MCF 10A (cell line): ENCODE measurements around the gene ANKZF1. TPM values are rescaled to one million over a fixed set of nuclear protein-coding genes. Genes with fewer than 3 reads are reported as not detected.
A peak's percentile ranks its signal among the peaks of the same experiment; 100 is the strongest.

ENCODE experiments used
- BruUV-seq: library from RNA; stranded (reverse); fragments of 400-500 nt; replicated peaks from 2 replicates; lab custom pipeline; 2021; lab: Mats Ljungman, UMichigan
- CTCF ChIA-PET: fragments of 300-600 bp; sonication (Branson Sonifier 250); formaldehyde crosslinking; extraction: SDS; loops from one replicate; lab custom pipeline; 2021; ENCODE audit warnings: antibody characterized with exemption, inconsistent platforms; lab: Yijun Ruan, JAX
- POLR2A ChIA-PET: fragments of 300-600, 350-650 bp; sonication (Branson Sonifier 250); formaldehyde crosslinking; extraction: SDS; loops from one replicate; lab custom pipeline; 2020; ENCODE audit warnings: antibody characterized with exemption, inconsistent platforms; lab: Yijun Ruan, JAX
- DNase-seq: peaks from one replicate; pipeline ENCODE4 v3.0.0-alpha.2; 2018; ENCODE audit not compliant: unreplicated experiment
- H3K27ac Mint-ChIP-seq: one replicate; pipeline ENCODE4 v1.8.0; 2022; ENCODE audit warnings: mild to moderate bottlenecking, low read depth, mixed read lengths; ENCODE audit not compliant: unreplicated experiment
- H3K27me3 Mint-ChIP-seq: one replicate; pipeline ENCODE4 v1.8.0; 2022; ENCODE audit warnings: mixed read lengths; ENCODE audit not compliant: insufficient read depth, unreplicated experiment
- H3K36me3 Mint-ChIP-seq: one replicate; pipeline ENCODE4 v1.8.0; 2022; ENCODE audit warnings: mild to moderate bottlenecking, moderate library complexity, mixed read lengths; ENCODE audit not compliant: insufficient read depth, unreplicated experiment
- H3K4me1 Mint-ChIP-seq: one replicate; pipeline ENCODE4 v1.8.0; 2022; ENCODE audit warnings: mixed read lengths; ENCODE audit not compliant: insufficient read depth, unreplicated experiment
- H3K4me3 Mint-ChIP-seq: one replicate; pipeline ENCODE4 v1.8.0; 2022; ENCODE audit warnings: mild to moderate bottlenecking, moderate library complexity, mixed read lengths; ENCODE audit not compliant: unreplicated experiment
- H3K9me3 Mint-ChIP-seq: one replicate; pipeline ENCODE4 v1.8.0; 2022; ENCODE audit warnings: mixed read lengths; ENCODE audit not compliant: unreplicated experiment
- intact Hi-C: fragments of 100-400 bp; cut with micrococcal nuclease; formaldehyde crosslinking; loops from 2 replicates; pipeline ENCODE4 v1.14.1; 2022
- total RNA-seq: library from RNA; stranded (reverse); gene quantifications from 2 replicates; pipeline ENCODE4 v1.2.3, GENCODE V29; 2022
- TF ChIP-seq, protein P1 (sequence below): fragments of 200-600 bp; IDR thresholded peaks from one replicate; pipeline ENCODE4 v1.8.0; 2022; ENCODE audit warnings: antibody characterized with exemption, mild to moderate bottlenecking; ENCODE audit not compliant: unreplicated experiment

ANKZF1 gene
- total RNA-seq, 1 experiment from 2014 or later, result 45.6 TPM

DNA sequence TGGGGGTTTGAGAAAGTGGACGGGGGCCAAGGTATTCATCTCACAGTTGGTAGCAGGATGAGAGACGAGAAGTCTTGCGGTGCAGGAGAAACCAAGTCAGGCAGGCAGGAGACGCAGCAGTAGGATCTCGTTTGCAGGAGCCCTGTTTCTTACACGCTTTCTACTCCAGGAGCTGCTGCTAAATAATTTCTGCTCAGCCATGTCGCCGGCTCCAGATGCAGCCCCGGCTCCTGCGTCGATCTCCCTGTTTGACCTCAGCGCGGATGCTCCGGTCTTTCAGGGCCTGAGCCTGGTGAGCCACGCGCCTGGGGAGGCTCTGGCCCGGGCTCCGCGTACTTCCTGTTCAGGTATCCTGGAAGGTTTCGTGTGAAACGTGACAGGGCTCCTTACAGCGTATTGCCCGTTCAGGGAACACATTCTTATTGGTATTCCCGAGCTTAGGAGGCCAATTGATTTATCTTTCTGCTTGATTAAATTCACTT lies 494 bp downstream of the ANKZF1 start:
- DNase-seq, result peak; percentile 49
- peaks cover 67% of the 10 kb centered on the region for H3K36me3 Mint-ChIP-seq
- no peaks in the 10 kb centered on the region for H3K9me3 Mint-ChIP-seq
- TSS peak; percentile 63 for BruUV-seq
- H3K4me1 Mint-ChIP-seq, result peaks cover 12% of the 10 kb centered on the region
- ChIA-PET POLR2A (interaction anchor here (0.6 to 14.6 kb wide), 33 partner anchors 8 to 960 kb away, joined by 3 to 401 read pairs (median 5); partner anchors contain the start of genes AAMP, ABCB6, CNPPD1 and DNAJB2), CTCF (interaction anchor here (0.6 to 4.9 kb wide), 12 partner anchors 12 to 513 kb away, joined by 3 to 41 read pairs (median 5); partner anchors contain the start of genes CNPPD1 and GLB1L)
- peak overlapping the region; percentile 99 for H3K27ac Mint-ChIP-seq
- intact Hi-C loops, result loop anchor here (2.0 kb wide), 1 partner anchor 15 kb away; the partner anchor contains the start of genes GLB1L and STK16
- peak overlapping the region; percentile 100 for H3K4me3 Mint-ChIP-seq
- TF ChIP-seq, protein P1, sequence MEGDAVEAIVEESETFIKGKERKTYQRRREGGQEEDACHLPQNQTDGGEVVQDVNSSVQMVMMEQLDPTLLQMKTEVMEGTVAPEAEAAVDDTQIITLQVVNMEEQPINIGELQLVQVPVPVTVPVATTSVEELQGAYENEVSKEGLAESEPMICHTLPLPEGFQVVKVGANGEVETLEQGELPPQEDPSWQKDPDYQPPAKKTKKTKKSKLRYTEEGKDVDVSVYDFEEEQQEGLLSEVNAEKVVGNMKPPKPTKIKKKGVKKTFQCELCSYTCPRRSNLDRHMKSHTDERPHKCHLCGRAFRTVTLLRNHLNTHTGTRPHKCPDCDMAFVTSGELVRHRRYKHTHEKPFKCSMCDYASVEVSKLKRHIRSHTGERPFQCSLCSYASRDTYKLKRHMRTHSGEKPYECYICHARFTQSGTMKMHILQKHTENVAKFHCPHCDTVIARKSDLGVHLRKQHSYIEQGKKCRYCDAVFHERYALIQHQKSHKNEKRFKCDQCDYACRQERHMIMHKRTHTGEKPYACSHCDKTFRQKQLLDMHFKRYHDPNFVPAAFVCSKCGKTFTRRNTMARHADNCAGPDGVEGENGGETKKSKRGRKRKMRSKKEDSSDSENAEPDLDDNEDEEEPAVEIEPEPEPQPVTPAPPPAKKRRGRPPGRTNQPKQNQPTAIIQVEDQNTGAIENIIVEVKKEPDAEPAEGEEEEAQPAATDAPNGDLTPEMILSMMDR, result no peak
- H3K27me3 Mint-ChIP-seq, result no peaks in the 10 kb centered on the region

DNA sequence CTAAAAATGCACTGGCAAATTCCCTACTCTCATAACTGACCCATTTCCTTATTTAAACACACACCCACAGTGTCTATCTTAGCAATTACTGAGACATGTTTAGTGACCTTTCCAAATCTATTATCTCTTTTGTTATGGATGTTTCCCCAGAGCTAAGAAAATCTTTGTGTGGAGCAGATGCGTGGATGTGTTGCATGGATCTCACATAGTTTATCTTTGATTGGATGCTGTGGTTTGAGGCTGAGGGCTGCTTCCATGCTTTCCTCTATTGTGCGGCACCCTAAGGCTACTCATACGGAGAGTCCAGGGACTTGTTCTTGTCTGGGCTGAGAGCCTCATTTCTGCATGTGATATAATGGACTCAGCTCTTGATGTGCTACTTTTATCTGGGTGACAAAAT lies 4.7 kb downstream of the ANKZF1 start:
- TF ChIP-seq, protein P1, result no peak
- BruUV-seq, result no TSS peak
- H3K27me3 Mint-ChIP-seq, result no peaks in the 10 kb centered on the region
- peaks cover 68% of the 10 kb centered on the region for H3K36me3 Mint-ChIP-seq
- ChIA-PET CTCF (interaction anchor here (0.6 to 1.7 kb wide), 3 partner anchors 25 to 65 kb away, joined by 3 to 6 read pairs (median 6); no protein-coding TSS in a partner anchor), POLR2A (interaction anchor here (1.2 to 14.6 kb wide), 2 partner anchors 16 kb away, joined by 3 to 401 read pairs; partner anchors contain the start of genes GLB1L, STK16, TUBA4A and TUBA4B)
- intact Hi-C loops, result no loop called here
- DNase-seq, result no peak
- no peaks in the 10 kb centered on the region for H3K9me3 Mint-ChIP-seq
- H3K4me3 Mint-ChIP-seq, result no peak overlapping the region
- no peaks in the 10 kb centered on the region for H3K4me1 Mint-ChIP-seq
- H3K27ac Mint-ChIP-seq, result no peak overlapping the region

DNA sequence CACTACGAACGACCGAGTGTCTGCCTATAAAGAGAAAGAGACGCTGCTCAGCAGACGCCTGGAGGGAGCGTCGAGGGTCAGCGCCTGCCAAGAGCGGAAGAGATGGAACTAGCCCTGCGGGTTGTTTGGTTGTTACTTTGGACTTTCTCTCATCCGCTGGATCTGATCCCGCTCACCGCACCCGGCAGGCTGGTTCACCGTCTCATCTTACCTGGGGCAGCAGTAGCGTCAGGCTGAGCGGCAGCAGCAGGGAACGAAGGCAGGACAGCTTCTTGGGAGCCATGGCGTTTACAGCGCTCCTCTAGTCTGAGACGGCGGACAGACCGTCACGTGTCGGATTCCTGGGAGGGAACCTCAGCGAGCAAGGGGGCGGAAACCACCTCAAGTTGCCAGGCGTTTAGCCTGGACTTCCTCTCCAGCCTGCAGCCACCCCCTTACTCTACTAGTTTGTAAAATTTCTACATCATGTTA lies 13.7 kb downstream of the ANKZF1 start:
- H3K4me3 Mint-ChIP-seq, result no peak overlapping the region
- ChIA-PET POLR2A (interaction anchor here (14.1 kb wide), 1 partner anchor 10 kb away, joined by 401 read pairs; the partner anchor contains the start of genes ANKZF1 and ATG9A), CTCF (interaction anchor here (10.3 kb wide), 1 partner anchor 52 kb away, joined by 123 read pairs; no protein-coding TSS in a partner anchor)
- TF ChIP-seq, protein P1, result no peak
- no peak for DNase-seq
- no peaks in the 10 kb centered on the region for H3K27me3 Mint-ChIP-seq
- no peak overlapping the region for H3K27ac Mint-ChIP-seq
- intact Hi-C loops, result no loop called here
- no peaks in the 10 kb centered on the region for H3K9me3 Mint-ChIP-seq
- no TSS peak for BruUV-seq
- peaks cover 30% of the 10 kb centered on the region for H3K36me3 Mint-ChIP-seq
- H3K4me1 Mint-ChIP-seq, result peaks cover under 1% of the 10 kb centered on the region

DNA sequence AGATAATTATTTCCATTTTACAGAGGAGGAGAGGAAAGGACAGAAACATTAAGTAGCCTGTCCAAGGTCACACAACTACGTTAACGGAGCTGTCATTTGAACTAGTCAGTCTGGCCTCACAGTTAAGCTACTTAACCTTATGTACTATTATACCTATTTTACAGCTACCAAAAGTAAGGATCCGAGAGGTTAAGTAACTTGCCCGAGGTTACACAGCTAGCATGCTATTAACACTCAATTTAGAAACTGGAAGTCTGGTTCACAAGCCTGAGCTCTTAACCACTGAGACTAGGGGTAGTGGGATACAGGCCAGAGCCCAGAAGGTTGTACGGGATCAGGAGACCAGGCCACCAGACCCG lies 15.2 kb downstream of the ANKZF1 start:
- Mint-ChIP-seq H3K27me3 (no peaks in the 10 kb centered on the region), H3K4me3 (peak overlapping the region; percentile 80), H3K36me3 (peaks cover 35% of the 10 kb centered on the region), H3K4me1 (peaks cover 15% of the 10 kb centered on the region), H3K27ac (peak overlapping the region; percentile 85), H3K9me3 (no peaks in the 10 kb centered on the region)
- no peak for DNase-seq
- intact Hi-C loops, result loop anchor here (2.0 to 5.0 kb wide), 2 partner anchors 14 to 53 kb away; no protein-coding TSS in a partner anchor
- ChIA-PET CTCF (interaction anchor here (0.6 to 10.3 kb wide), 10 partner anchors 14 to 79 kb away, joined by 3 to 123 read pairs (median 4); partner anchors contain the start of genes ANKZF1, ATG9A, DNAJB2 and SLC23A3), POLR2A (interaction anchor here (0.5 to 14.1 kb wide), 30 partner anchors 9 to 353 kb away, joined by 3 to 401 read pairs (median 6); partner anchors contain the start of genes ANKZF1, ATG9A, CFAP65 and CNPPD1)
- TF ChIP-seq, protein P1, result no peak
- TSS peak; percentile 43 for BruUV-seq
